ENCODE results near the gene DIP2C. TPM values are rescaled to one million over a fixed set of nuclear protein-coding genes. Genes with fewer than 3 reads are reported as not detected.
"Not testable (repeated sequence)": the region's sequence is repeated elsewhere in the genome, so short reads cannot be mapped to it uniquely, and the experiment has no call there.

Gene DIP2C
- total RNA-seq, 1 experiment from 2014 or later: 11.4 TPM

DNA sequence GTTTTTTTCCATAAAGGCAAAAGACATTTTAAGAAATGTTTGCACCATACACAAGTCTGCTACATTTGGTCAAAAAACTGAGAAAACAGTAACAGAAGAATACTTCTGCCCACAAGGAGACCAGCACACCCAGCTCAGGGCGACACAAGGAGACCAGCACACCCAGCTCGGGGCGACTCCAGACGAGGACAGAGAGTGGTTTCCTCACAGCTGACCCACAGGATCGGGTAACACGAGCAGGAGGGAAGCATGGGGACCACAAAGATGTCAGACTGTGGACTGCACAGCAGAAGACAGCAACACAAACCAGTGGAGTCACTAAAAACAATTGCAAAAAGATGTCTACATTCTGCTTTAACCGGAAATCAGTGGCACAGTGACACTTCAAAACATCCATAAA lies 237.6 kb downstream of the DIP2C start:
- H3K9me3 ChIP-seq: no peaks in the 10 kb centered on the region
- no peak overlapping the region for H3K4me3 ChIP-seq (ENCODE audit: low read depth, low read length)
- no peak for DNase-seq
- Mint-ChIP-seq H3K9me3 (ENCODE audit: unreplicated experiment) (no peaks in the 10 kb centered on the region), H3K27me3 (ENCODE audit: insufficient read depth, unreplicated experiment) (no peaks in the 10 kb centered on the region), H3K27ac (ENCODE audit: unreplicated experiment) (no peak overlapping the region), H3K36me3 (ENCODE audit: insufficient read depth, unreplicated experiment) (peaks cover 6% of the 10 kb centered on the region), H3K4me1 (ENCODE audit: low read depth, unreplicated experiment) (peaks cover 7% of the 10 kb centered on the region), H3K4me3 (ENCODE audit: unreplicated experiment) (no peak overlapping the region)
- ChIA-PET CTCF (no interaction called here), POLR2A (no interaction called here)
- no peaks in the 10 kb centered on the region for H3K27me3 ChIP-seq (replicated peaks; ENCODE audit: control insufficient read depth, insufficient read depth, low read length)
- BruUV-seq (replicated peaks): no TSS peak
- no peaks in the 10 kb centered on the region for H3K36me3 ChIP-seq (ENCODE audit: control insufficient read depth, insufficient read depth, low read length)
- intact Hi-C loops (cut with micrococcal nuclease; ENCODE audit: unreplicated experiment): no loop called here
- TF ChIP-seq, protein P1, sequence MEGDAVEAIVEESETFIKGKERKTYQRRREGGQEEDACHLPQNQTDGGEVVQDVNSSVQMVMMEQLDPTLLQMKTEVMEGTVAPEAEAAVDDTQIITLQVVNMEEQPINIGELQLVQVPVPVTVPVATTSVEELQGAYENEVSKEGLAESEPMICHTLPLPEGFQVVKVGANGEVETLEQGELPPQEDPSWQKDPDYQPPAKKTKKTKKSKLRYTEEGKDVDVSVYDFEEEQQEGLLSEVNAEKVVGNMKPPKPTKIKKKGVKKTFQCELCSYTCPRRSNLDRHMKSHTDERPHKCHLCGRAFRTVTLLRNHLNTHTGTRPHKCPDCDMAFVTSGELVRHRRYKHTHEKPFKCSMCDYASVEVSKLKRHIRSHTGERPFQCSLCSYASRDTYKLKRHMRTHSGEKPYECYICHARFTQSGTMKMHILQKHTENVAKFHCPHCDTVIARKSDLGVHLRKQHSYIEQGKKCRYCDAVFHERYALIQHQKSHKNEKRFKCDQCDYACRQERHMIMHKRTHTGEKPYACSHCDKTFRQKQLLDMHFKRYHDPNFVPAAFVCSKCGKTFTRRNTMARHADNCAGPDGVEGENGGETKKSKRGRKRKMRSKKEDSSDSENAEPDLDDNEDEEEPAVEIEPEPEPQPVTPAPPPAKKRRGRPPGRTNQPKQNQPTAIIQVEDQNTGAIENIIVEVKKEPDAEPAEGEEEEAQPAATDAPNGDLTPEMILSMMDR (IDR thresholded peaks at IDR 0.05; ENCODE audit: insufficient read depth in 1 of 2, low read depth in 1 of 2, low read length in 1 of 2, severe bottlenecking in 1 of 2, unreplicated experiment in 1 of 2): no peak
- H3K4me1 ChIP-seq: no peaks in the 10 kb centered on the region

DNA sequence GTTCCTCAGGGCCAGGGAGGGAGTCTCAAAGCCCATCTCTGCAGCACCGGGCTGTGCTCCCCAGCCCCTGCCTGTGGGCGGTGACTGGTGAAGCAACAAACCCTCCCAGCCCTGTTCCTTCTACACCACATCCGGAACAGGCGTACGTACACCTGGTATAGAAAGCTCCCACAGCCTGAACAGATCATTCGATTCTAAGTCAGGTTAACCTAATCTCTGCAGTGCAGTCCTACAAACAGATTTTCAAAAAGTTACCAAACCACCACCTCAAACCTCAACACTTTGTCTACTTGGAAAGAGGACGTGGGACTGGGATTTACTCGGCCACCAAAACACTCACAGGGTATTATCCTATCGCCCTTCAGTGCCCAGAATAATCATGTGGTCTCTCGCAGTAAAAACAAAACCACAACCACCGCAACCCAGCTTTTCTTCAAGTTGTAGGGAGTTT lies 238.4 kb downstream of the DIP2C start:
- peaks cover 7% of the 10 kb centered on the region for H3K4me1 Mint-ChIP-seq (ENCODE audit: low read depth, unreplicated experiment)
- no peak overlapping the region for H3K27ac Mint-ChIP-seq (ENCODE audit: unreplicated experiment)
- ChIA-PET POLR2A (no interaction called here), CTCF (no interaction called here)
- H3K4me3 ChIP-seq (ENCODE audit: low read depth, low read length): no peak overlapping the region
- no peaks in the 10 kb centered on the region for H3K9me3 ChIP-seq
- H3K4me3 Mint-ChIP-seq (ENCODE audit: unreplicated experiment): no peak overlapping the region
- H3K27me3 ChIP-seq (replicated peaks; ENCODE audit: control insufficient read depth, insufficient read depth, low read length): no peaks in the 10 kb centered on the region
- BruUV-seq (replicated peaks): no TSS peak
- intact Hi-C loops (cut with micrococcal nuclease; ENCODE audit: unreplicated experiment): no loop called here
- TF ChIP-seq, protein P1 (IDR thresholded peaks at IDR 0.05; ENCODE audit: insufficient read depth in 1 of 2, low read depth in 1 of 2, low read length in 1 of 2, severe bottlenecking in 1 of 2, unreplicated experiment in 1 of 2): no peak
- H3K27me3 Mint-ChIP-seq (ENCODE audit: insufficient read depth, unreplicated experiment): no peaks in the 10 kb centered on the region
- no peaks in the 10 kb centered on the region for H3K36me3 ChIP-seq (ENCODE audit: control insufficient read depth, insufficient read depth, low read length)
- DNase-seq: no peak
- no peaks in the 10 kb centered on the region for H3K9me3 Mint-ChIP-seq (ENCODE audit: unreplicated experiment)
- peaks cover 6% of the 10 kb centered on the region for H3K36me3 Mint-ChIP-seq (ENCODE audit: insufficient read depth, unreplicated experiment)
- no peaks in the 10 kb centered on the region for H3K4me1 ChIP-seq

DNA sequence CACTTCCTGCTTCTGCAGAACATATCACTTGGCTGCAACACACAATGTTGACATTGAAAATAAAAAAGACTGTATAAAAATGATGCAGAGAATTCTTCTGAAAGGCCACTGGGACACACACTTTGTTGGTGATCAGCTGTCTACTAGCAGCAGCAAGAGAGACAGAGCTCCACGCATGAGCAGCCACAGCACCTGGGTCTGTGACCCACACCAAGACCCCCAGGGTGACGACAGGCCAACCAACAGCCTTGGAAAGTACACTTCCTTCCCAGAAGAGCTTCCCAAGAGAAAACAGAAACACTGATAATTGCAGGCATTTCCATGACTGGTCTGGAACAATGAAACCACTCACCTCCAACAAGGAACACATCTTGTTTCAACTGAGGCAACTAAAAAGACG lies 239.0 kb downstream of the DIP2C start:
- Mint-ChIP-seq H3K36me3 (ENCODE audit: insufficient read depth, unreplicated experiment) (peaks cover 6% of the 10 kb centered on the region), H3K27ac (ENCODE audit: unreplicated experiment) (no peak overlapping the region), H3K27me3 (ENCODE audit: insufficient read depth, unreplicated experiment) (no peaks in the 10 kb centered on the region), H3K9me3 (ENCODE audit: unreplicated experiment) (no peaks in the 10 kb centered on the region), H3K4me1 (ENCODE audit: low read depth, unreplicated experiment) (peaks cover 7% of the 10 kb centered on the region), H3K4me3 (ENCODE audit: unreplicated experiment) (no peak overlapping the region)
- TF ChIP-seq, protein P1 (IDR thresholded peaks at IDR 0.05; ENCODE audit: insufficient read depth in 1 of 2, low read depth in 1 of 2, low read length in 1 of 2, severe bottlenecking in 1 of 2, unreplicated experiment in 1 of 2): no peak
- H3K9me3 ChIP-seq: no peaks in the 10 kb centered on the region
- H3K27me3 ChIP-seq (replicated peaks; ENCODE audit: control insufficient read depth, insufficient read depth, low read length): no peaks in the 10 kb centered on the region
- no peak overlapping the region for H3K4me3 ChIP-seq (ENCODE audit: low read depth, low read length)
- no peak for DNase-seq
- BruUV-seq (replicated peaks): no TSS peak
- no peaks in the 10 kb centered on the region for H3K36me3 ChIP-seq (ENCODE audit: control insufficient read depth, insufficient read depth, low read length)
- H3K4me1 ChIP-seq: no peaks in the 10 kb centered on the region
- intact Hi-C loops (cut with micrococcal nuclease; ENCODE audit: unreplicated experiment): no loop called here
- CTCF ChIA-PET: no interaction called here
- POLR2A ChIA-PET: no interaction called here

DNA sequence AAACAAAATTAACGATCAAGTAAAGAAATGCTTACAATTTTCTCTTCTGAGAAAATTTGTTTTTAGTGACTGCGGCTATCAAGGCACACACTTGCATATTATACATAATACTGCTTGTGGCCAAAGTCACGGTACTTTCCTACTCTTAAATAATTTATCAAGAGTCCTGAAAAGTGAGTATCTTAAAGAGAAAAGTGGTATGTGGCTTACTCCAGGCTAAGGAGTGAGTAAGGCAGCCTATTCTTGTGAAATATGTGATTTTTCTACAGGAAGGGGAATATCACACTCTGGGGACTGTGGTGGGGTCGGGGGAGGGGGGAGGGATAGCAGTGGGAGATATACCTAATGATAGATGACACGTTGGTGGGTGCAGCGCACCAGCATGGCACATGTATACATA lies 240.1 kb downstream of the DIP2C start:
- H3K4me1 Mint-ChIP-seq (ENCODE audit: low read depth, unreplicated experiment); H3K27ac Mint-ChIP-seq (ENCODE audit: unreplicated experiment); H3K36me3 Mint-ChIP-seq (ENCODE audit: insufficient read depth, unreplicated experiment); intact Hi-C loops (cut with micrococcal nuclease; ENCODE audit: unreplicated experiment); DNase-seq; CTCF ChIA-PET; H3K9me3 ChIP-seq; H3K9me3 Mint-ChIP-seq (ENCODE audit: unreplicated experiment); H3K36me3 ChIP-seq (ENCODE audit: control insufficient read depth, insufficient read depth, low read length); H3K27me3 Mint-ChIP-seq (ENCODE audit: insufficient read depth, unreplicated experiment); H3K4me1 ChIP-seq; H3K4me3 ChIP-seq (ENCODE audit: low read depth, low read length); POLR2A ChIA-PET; H3K4me3 Mint-ChIP-seq (ENCODE audit: unreplicated experiment); BruUV-seq (replicated peaks); H3K27me3 ChIP-seq (replicated peaks; ENCODE audit: control insufficient read depth, insufficient read depth, low read length): not testable (repeated sequence)
